Subcutaneous adipose tissue (tissue), 4 donors: Measurements from ENCODE around the gene SLC7A4. TPM values are rescaled to one million over a fixed set of nuclear protein-coding genes. Genes with fewer than 3 reads are reported as not detected.

Experiments
- CTCF ChIP-seq: fragments of 450-650 bp; IDR thresholded peaks from one replicate; pipeline ENCODE4 v1.5.1; 2016; ENCODE audit warnings: low read depth, mild to moderate bottlenecking, control low read depth, antibody characterized with exemption, moderate library complexity
- total RNA-seq, 4 donors: library from RNA; depleted of rRNA; stranded (reverse); fragments of >200 nt; gene quantifications; one replicate each; pipeline ENCODE4 v1.1.0, GENCODE V29; 2016

The SLC7A4 gene
- total RNA-seq, 4 donors from 2014 or later, result 0.94 to 4.4 (median 2.1) TPM

DNA sequence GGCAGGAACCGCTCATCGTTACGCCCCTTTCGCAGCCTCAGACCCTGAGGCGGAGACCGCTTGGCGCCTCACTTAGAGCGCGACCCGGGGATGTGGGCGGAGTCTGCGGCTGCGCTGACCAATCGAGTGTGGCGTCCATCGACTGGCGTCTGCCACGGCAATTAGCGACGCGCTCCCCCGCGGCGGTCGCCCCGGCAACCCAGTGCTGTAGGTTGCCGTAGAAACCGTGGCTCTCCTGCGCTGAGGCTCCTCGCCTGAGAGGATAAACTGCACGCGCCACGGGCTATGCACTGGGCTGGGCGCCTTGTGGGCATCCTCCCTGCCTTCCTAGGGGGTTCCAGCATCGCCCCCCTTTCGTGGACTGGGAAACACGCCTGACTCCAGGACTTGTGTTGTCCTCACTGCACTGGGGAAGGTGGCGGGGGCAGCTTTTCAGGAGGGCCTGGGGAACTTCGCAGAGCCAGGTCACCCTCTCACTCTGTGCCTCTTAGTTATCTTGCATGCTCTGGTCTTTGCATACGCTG is 18.1 kb downstream of the SLC7A4 start:
- TF ChIP-seq CTCF, result no peak

GRCh38 chr22:21013657-21014201 is 18.6 kb downstream of the SLC7A4 start:
- TF ChIP-seq CTCF, result no peak

- TF ChIP-seq CTCF, result no peak
These were observed 19.6 kb downstream of the SLC7A4 start for GRCh38 chr22:21012446-21013407.

- no peak for TF ChIP-seq CTCF
These were observed 21.8 kb downstream of the SLC7A4 start for GRCh38 chr22:21010426-21011113.

GRCh38 chr22:21009638-21010425 is 22.5 kb downstream of the SLC7A4 start:
- no peak for TF ChIP-seq CTCF

DNA sequence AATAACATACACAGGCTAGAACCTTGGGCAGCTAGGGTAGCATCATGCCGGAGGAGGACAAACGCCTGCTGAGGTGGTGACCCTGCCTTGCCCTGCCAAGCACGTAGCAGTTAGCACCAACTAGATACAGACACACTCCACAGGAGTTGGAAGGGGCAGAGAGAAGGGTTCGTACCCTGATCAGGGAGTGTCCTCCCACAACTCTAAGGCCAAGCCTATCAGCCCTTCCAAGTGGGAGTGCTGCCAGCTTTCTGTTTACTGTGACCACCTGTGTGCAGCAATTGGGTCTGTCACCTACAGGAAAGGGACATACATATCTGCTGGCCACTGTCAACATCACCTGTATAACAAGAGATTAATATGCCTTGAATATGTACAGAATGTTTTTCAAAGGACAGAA is 28.6 kb downstream of the SLC7A4 start:
- TF ChIP-seq CTCF, result no peak
